ENCODE data around the gene STON2. TPM values are rescaled to one million over a fixed set of nuclear protein-coding genes. Genes with fewer than 3 reads are reported as not detected.
"Not testable (repeated sequence)": the region's sequence is repeated elsewhere in the genome, so short reads cannot be mapped to it uniquely, and the experiment has no call there.

Gene STON2
- total RNA-seq, 1 donor from 2014 or later = 66.8 TPM

DNA sequence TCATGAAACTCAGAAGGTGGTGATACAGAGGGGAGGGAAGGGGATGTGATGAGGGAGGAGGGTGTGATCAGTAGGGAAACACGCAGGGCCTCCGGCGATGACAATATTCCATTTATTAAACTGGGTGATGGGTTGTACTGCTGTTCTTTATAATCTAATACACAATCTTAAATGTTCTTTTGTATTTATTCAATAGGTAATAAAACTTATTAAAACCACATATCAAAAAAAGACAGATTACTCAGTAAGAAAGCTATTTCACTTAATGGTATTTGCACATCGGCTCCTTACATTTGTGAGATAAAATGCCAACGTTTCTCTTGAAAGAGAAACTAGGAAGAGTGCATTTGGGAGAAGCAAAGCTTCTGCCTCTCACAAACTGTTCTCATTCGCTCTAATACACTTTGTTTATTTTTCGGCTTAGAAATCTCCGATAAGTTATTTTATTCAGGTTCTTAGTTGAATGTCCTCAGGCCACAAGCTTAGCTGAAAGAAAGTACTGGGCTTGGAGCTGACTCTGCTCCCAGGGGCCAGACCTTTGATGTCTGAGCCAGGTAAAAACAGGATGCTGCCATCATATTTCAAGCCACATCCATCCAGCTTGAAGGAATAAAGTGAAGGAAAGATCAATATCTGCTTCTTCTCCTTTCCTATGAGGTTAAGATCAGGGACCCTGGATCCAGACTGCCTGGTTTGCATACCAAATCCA is 17.5 kb downstream of the STON2 start:
- H3K27ac Mint-ChIP-seq (ENCODE audit: unreplicated experiment) = no peak overlapping the region
- DNase-seq (ENCODE audit: low spot score) = no peak
- TF ChIP-seq, protein P1, sequence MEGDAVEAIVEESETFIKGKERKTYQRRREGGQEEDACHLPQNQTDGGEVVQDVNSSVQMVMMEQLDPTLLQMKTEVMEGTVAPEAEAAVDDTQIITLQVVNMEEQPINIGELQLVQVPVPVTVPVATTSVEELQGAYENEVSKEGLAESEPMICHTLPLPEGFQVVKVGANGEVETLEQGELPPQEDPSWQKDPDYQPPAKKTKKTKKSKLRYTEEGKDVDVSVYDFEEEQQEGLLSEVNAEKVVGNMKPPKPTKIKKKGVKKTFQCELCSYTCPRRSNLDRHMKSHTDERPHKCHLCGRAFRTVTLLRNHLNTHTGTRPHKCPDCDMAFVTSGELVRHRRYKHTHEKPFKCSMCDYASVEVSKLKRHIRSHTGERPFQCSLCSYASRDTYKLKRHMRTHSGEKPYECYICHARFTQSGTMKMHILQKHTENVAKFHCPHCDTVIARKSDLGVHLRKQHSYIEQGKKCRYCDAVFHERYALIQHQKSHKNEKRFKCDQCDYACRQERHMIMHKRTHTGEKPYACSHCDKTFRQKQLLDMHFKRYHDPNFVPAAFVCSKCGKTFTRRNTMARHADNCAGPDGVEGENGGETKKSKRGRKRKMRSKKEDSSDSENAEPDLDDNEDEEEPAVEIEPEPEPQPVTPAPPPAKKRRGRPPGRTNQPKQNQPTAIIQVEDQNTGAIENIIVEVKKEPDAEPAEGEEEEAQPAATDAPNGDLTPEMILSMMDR (IDR thresholded peaks at IDR 0.05; ENCODE audit: unreplicated experiment) = no peak

DNA sequence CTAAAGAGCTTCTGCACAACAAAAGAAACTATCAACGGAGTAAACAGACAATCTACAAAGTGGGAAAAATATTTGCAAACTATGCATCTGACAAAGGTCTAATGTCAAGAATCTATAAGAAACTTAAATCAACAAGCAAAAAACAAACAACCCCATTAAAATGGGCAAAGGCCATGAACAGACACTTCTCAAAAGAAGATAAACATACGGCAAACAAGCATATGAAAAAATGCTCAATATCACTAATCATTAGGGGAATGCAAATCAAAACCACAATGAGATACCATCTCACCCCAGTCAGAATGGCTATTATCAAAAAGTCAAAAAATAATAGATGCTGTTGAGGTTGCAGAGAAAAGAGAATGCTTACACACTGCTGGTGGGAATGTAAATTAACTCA is 20.1 kb downstream of the STON2 start:
- H3K36me3 Mint-ChIP-seq (ENCODE audit: low read depth, unreplicated experiment); H3K4me3 Mint-ChIP-seq (ENCODE audit: unreplicated experiment); H3K27me3 Mint-ChIP-seq (ENCODE audit: unreplicated experiment); H3K4me1 Mint-ChIP-seq (ENCODE audit: unreplicated experiment); H3K9me3 Mint-ChIP-seq (ENCODE audit: unreplicated experiment); DNase-seq (ENCODE audit: low spot score); H3K27ac Mint-ChIP-seq (ENCODE audit: unreplicated experiment): not testable (repeated sequence)

More for the DNA sequence above, 17.5 kb downstream of the STON2 start:
- Mint-ChIP-seq H3K9me3 (ENCODE audit: unreplicated experiment) (no peaks in the 10 kb centered on the region), H3K4me3 (ENCODE audit: unreplicated experiment) (no peak overlapping the region), H3K4me1 (ENCODE audit: unreplicated experiment) (no peaks in the 10 kb centered on the region), H3K27me3 (ENCODE audit: unreplicated experiment) (peaks cover 3% of the 10 kb centered on the region), H3K36me3 (ENCODE audit: low read depth, unreplicated experiment) (no peaks in the 10 kb centered on the region)

DNA sequence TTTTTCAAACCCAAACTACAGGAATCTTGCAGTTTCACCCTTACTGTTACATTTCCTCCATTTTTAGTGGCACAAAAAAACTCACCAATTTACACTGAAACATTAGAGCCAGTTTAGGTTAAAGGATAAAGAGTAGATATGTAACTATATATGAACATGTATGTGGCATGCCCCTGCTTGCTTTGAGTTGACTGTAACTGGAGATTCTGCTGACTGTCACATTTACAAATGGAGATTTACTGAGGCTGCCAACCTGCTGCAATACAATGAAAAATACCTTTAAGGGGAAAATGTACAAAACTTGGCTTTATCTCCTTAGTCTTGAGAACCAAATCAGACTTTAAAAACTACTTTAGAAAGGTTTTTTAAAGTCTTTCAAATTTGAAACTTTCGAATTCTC is 28.3 kb downstream of the STON2 start:
- TF ChIP-seq, protein P1 (IDR thresholded peaks at IDR 0.05; ENCODE audit: unreplicated experiment) = no peak
- DNase-seq (ENCODE audit: low spot score) = no peak
- H3K27me3 Mint-ChIP-seq (ENCODE audit: unreplicated experiment) = no peaks in the 10 kb centered on the region
- no peak overlapping the region for H3K4me3 Mint-ChIP-seq (ENCODE audit: unreplicated experiment)
- H3K36me3 Mint-ChIP-seq (ENCODE audit: low read depth, unreplicated experiment) = peaks cover 4% of the 10 kb centered on the region
- H3K4me1 Mint-ChIP-seq (ENCODE audit: unreplicated experiment) = no peaks in the 10 kb centered on the region
- no peaks in the 10 kb centered on the region for H3K9me3 Mint-ChIP-seq (ENCODE audit: unreplicated experiment)
- H3K27ac Mint-ChIP-seq (ENCODE audit: unreplicated experiment) = no peak overlapping the region

DNA sequence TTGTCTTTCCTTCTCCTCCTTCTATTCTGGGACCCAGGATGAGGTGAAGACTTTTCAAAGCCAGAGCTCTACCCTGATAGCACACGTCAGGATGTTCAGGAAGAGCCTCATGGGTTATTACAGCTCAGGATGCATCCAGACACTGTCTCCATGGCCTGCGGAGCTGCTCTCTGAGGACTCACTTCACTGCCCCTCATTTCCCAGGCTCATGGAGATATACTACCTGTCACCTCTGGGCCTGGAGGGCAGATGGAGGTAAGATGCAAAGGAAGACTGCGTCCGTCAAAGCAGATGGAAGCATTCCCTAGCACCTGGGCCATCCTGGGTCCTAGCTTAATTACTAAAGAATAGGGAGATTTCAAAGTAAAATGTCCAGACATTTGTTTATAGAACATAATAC is 32.6 kb downstream of the STON2 start:
- Mint-ChIP-seq H3K36me3 (ENCODE audit: low read depth, unreplicated experiment) (peaks cover 4% of the 10 kb centered on the region), H3K4me1 (ENCODE audit: unreplicated experiment) (no peaks in the 10 kb centered on the region), H3K27me3 (ENCODE audit: unreplicated experiment) (no peaks in the 10 kb centered on the region), H3K27ac (ENCODE audit: unreplicated experiment) (no peak overlapping the region), H3K4me3 (ENCODE audit: unreplicated experiment) (no peak overlapping the region), H3K9me3 (ENCODE audit: unreplicated experiment) (no peaks in the 10 kb centered on the region)
- DNase-seq (ENCODE audit: low spot score) = no peak
- TF ChIP-seq, protein P1 (IDR thresholded peaks at IDR 0.05; ENCODE audit: unreplicated experiment) = no peak

DNA sequence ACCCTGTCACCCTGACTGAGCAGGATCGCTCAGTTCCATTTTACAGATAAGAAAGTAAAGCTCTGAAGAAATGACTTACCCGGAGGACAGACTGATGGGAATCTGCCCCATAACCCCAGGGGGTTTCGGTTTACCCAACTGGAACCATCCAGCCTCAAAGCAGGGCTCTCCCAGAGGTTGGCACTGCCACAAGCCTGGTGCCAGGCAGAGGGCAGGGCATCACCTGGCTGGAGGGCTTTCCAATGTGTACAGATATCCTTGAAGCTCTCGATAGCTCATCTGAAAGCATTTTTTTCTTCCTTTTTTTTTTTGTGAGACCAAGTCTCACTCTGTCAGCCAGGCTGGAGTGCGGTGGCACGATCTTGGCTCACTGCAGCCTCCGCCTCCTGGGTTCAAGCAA is 33.2 kb downstream of the STON2 start:
- DNase-seq (ENCODE audit: low spot score) = no peak
- Mint-ChIP-seq H3K27me3 (ENCODE audit: unreplicated experiment) (no peaks in the 10 kb centered on the region), H3K4me1 (ENCODE audit: unreplicated experiment) (no peaks in the 10 kb centered on the region), H3K4me3 (ENCODE audit: unreplicated experiment) (no peak overlapping the region), H3K9me3 (ENCODE audit: unreplicated experiment) (no peaks in the 10 kb centered on the region), H3K27ac (ENCODE audit: unreplicated experiment) (no peak overlapping the region), H3K36me3 (ENCODE audit: low read depth, unreplicated experiment) (peaks cover 4% of the 10 kb centered on the region)
- TF ChIP-seq, protein P1 (IDR thresholded peaks at IDR 0.05; ENCODE audit: unreplicated experiment) = no peak

Data from endothelial cell (in vitro differentiated cells).